ENCODE results near the gene CCNY. TPM values are rescaled to one million over a fixed set of nuclear protein-coding genes. Genes with fewer than 3 reads are reported as not detected.

The CCNY gene
- total RNA-seq, 1 donor from 2014 or later: 59.4 TPM

- no peak overlapping the region for H3K4me3 Mint-ChIP-seq (ENCODE audit: low read depth)
- H3K27me3 Mint-ChIP-seq: no peaks in the 10 kb centered on the region
- no peaks in the 10 kb centered on the region for H3K36me3 Mint-ChIP-seq (ENCODE audit: insufficient read depth)
- no peak for DNase-seq (ENCODE audit: low spot score, unreplicated experiment)
- no peak overlapping the region for H3K27ac Mint-ChIP-seq
- TF ChIP-seq CTCF (IDR thresholded peaks at IDR 0.05; ENCODE audit: unreplicated experiment): no peak
- H3K9me3 Mint-ChIP-seq (ENCODE audit: low read depth): no peaks in the 10 kb centered on the region
- H3K4me1 Mint-ChIP-seq (ENCODE audit: low read depth): peaks cover 18% of the 10 kb centered on the region
Observed at GRCh38 chr10:35507519-35508109, 171.3 kb downstream of the CCNY start.

- no peak for DNase-seq (ENCODE audit: low spot score, unreplicated experiment)
- Mint-ChIP-seq H3K27ac (no peak overlapping the region), H3K4me3 (ENCODE audit: low read depth) (no peak overlapping the region), H3K27me3 (no peaks in the 10 kb centered on the region), H3K9me3 (ENCODE audit: low read depth) (no peaks in the 10 kb centered on the region), H3K4me1 (ENCODE audit: low read depth) (peaks cover 10% of the 10 kb centered on the region), H3K36me3 (ENCODE audit: insufficient read depth) (no peaks in the 10 kb centered on the region)
- TF ChIP-seq CTCF (IDR thresholded peaks at IDR 0.05; ENCODE audit: unreplicated experiment): no peak
Observed at GRCh38 chr10:35508647-35509046, 172.3 kb downstream of the CCNY start.

GRCh38 chr10:35510891-35511290 is 174.6 kb downstream of the CCNY start:
- Mint-ChIP-seq H3K27ac (peak overlapping the region; percentile 9), H3K9me3 (ENCODE audit: low read depth) (no peaks in the 10 kb centered on the region), H3K4me1 (ENCODE audit: low read depth) (no peaks in the 10 kb centered on the region), H3K27me3 (no peaks in the 10 kb centered on the region), H3K36me3 (ENCODE audit: insufficient read depth) (no peaks in the 10 kb centered on the region), H3K4me3 (ENCODE audit: low read depth) (no peak overlapping the region)
- DNase-seq (ENCODE audit: low spot score, unreplicated experiment): no peak
- TF ChIP-seq CTCF (IDR thresholded peaks at IDR 0.05; ENCODE audit: unreplicated experiment): no peak

GRCh38 chr10:35511647-35512046 is 175.3 kb downstream of the CCNY start:
- no peak for TF ChIP-seq CTCF (IDR thresholded peaks at IDR 0.05; ENCODE audit: unreplicated experiment)

GRCh38 chr10:35516102-35516670 is 179.9 kb downstream of the CCNY start:
- Mint-ChIP-seq H3K27ac (no peak overlapping the region), H3K36me3 (ENCODE audit: insufficient read depth) (no peaks in the 10 kb centered on the region), H3K4me3 (ENCODE audit: low read depth) (no peak overlapping the region), H3K9me3 (ENCODE audit: low read depth) (no peaks in the 10 kb centered on the region), H3K4me1 (ENCODE audit: low read depth) (peaks cover 1% of the 10 kb centered on the region), H3K27me3 (no peaks in the 10 kb centered on the region)
- TF ChIP-seq CTCF (IDR thresholded peaks at IDR 0.05; ENCODE audit: unreplicated experiment): no peak
- DNase-seq (ENCODE audit: low spot score, unreplicated experiment): no peak

More at GRCh38 chr10:35511647-35512046, 175.3 kb downstream of the CCNY start:
- H3K27me3 Mint-ChIP-seq: no peaks in the 10 kb centered on the region
- DNase-seq (ENCODE audit: low spot score, unreplicated experiment): no peak
- H3K9me3 Mint-ChIP-seq (ENCODE audit: low read depth): no peaks in the 10 kb centered on the region
- H3K36me3 Mint-ChIP-seq (ENCODE audit: insufficient read depth): no peaks in the 10 kb centered on the region
- no peak overlapping the region for H3K27ac Mint-ChIP-seq
- H3K4me3 Mint-ChIP-seq (ENCODE audit: low read depth): no peak overlapping the region
- peaks cover 1% of the 10 kb centered on the region for H3K4me1 Mint-ChIP-seq (ENCODE audit: low read depth)
